GM12878 (cell line): ENCODE results near the gene AQP7. TPM values are rescaled to one million over a fixed set of nuclear protein-coding genes. Genes with fewer than 3 reads are reported as not detected.

ENCODE experiments used
- ATAC-seq: fragments of 200-7000 bp; cut with Tn5 transposase; 3 replicates; pipeline ENCODE4 v1.9.1; 2020; ENCODE audit warnings: mild to moderate bottlenecking, moderate library complexity
- BruUV-seq: library from RNA; stranded (reverse); fragments of 400-500 nt; replicated peaks from 2 replicates; lab custom pipeline; 2021; lab: Mats Ljungman, UMichigan
- CTCF ChIA-PET: fragments of 300-600 bp; sonication (Branson Sonifier 250); formaldehyde crosslinking; extraction: SDS; loops from one replicate; lab custom pipeline; 2021; ENCODE audit warnings: inconsistent platforms; lab: Yijun Ruan, JAX
- POLR2A ChIA-PET: fragments of 350-600 bp; formaldehyde crosslinking; extraction: SDS; loops from one replicate; lab custom pipeline; 2021; ENCODE audit warnings: inconsistent platforms; lab: Charles Lee
- RAD21 ChIA-PET: fragments of 300-600 bp; sonication (Branson Sonifier 250); formaldehyde crosslinking; loops from one replicate; lab custom pipeline; 2023; ENCODE audit warnings: antibody characterized with exemption; ENCODE audit not compliant: unreplicated experiment; lab: Charles Lee
- SMC1A ChIA-PET: fragments of 300-600 bp; sonication (Branson Sonifier 250); formaldehyde crosslinking; loops from one replicate; lab custom pipeline; 2023; ENCODE audit not compliant: unreplicated experiment, uncharacterized antibody; lab: Charles Lee
- DNase-seq: peaks from one replicate; pipeline ENCODE4 v3.0.0-alpha.2; 2011; ENCODE audit warnings: low read depth, low spot score
- FAIRE-seq: peaks from 3 replicates; lab custom pipeline; 2011; peaks lifted over from hg19 to GRCh38; lab: Jason Lieb, UNC
- H2AFZ ChIP-seq: 2 replicates; pipeline ENCODE4 v1.6.0; 2011; ENCODE audit warnings: low read depth, low read length, control low read depth; ENCODE audit not compliant: control insufficient read depth
- H3K27ac ChIP-seq: 2 replicates; pipeline ENCODE4 v1.5.1; 2011; ENCODE audit warnings: control low read depth; ENCODE audit not compliant: control insufficient read depth, insufficient read depth
- H3K27me3 ChIP-seq, 2 experiments: replicated peaks in 1 of 2; 2 replicates each; pipeline versions ENCODE4 v1.6.0 to v1.6.1; 2011; ENCODE audit warnings: low read length in 1 of 2; ENCODE audit not compliant: control insufficient read depth in 2 of 2, insufficient read depth in 2 of 2
- H3K36me3 ChIP-seq, 2 experiments: 2 replicates each; pipeline ENCODE4 v1.5.1; 2011; ENCODE audit warnings: low read length in 1 of 2; ENCODE audit not compliant: control insufficient read depth in 2 of 2, insufficient read depth in 2 of 2
- H3K4me1 ChIP-seq: 2 replicates; pipeline ENCODE4 v1.6.1; 2011; ENCODE audit warnings: mild to moderate bottlenecking, low read length, moderate library complexity, mixed read lengths; ENCODE audit not compliant: control insufficient read depth, insufficient read depth
- H3K4me2 ChIP-seq: 2 replicates; pipeline ENCODE4 v1.6.0; 2011; ENCODE audit warnings: control low read depth; ENCODE audit not compliant: control insufficient read depth, insufficient read depth
- H3K4me3 ChIP-seq: fragments of 200-600 bp; sonication (generic); 2 replicates; pipeline ENCODE4 v1.5.1; 2016
- H3K79me2 ChIP-seq: 2 replicates; pipeline ENCODE4 v1.6.0; 2011; ENCODE audit warnings: low read length; ENCODE audit not compliant: control insufficient read depth, insufficient read depth
- H3K9ac ChIP-seq: 2 replicates; pipeline ENCODE4 v1.8.0; 2011; ENCODE audit warnings: low read length, control low read depth, mixed read lengths; ENCODE audit not compliant: control insufficient read depth, insufficient read depth
- H3K9me3 ChIP-seq: replicated peaks from 3 replicates; pipeline ENCODE4 v1.5.1; 2011; ENCODE audit warnings: mild to moderate bottlenecking, low read length; ENCODE audit not compliant: control insufficient read depth, insufficient read depth
- H4K20me1 ChIP-seq: 2 replicates; pipeline ENCODE4 v1.6.0; 2011; ENCODE audit not compliant: control insufficient read depth, insufficient read depth
- ATF2 ChIP-seq: IDR thresholded peaks from 2 replicates; pipeline ENCODE4 v1.6.1; 2012; ENCODE audit warnings: low read length, inconsistent platforms
- CREB1 ChIP-seq: IDR thresholded peaks from 2 replicates; pipeline ENCODE4 v1.6.1; 2012; ENCODE audit warnings: low read depth, mild to moderate bottlenecking, inconsistent platforms
- CREM ChIP-seq: IDR thresholded peaks from 2 replicates; pipeline ENCODE4 v1.6.1; 2014; ENCODE audit warnings: antibody characterized with exemption, low read depth
- EGR1 ChIP-seq, 2 experiments: IDR thresholded peaks; 1 replicate in 1 of 2; 2 replicates in 1 of 2; pipeline ENCODE4 v1.6.1; 2011 to 2012; ENCODE audit warnings: low read depth in 2 of 2, low read length in 2 of 2, borderline replicate concordance in 1 of 2, mild to moderate bottlenecking in 1 of 2, moderate library complexity in 1 of 2
- MEF2B ChIP-seq: fragments of 450-650 bp; IDR thresholded peaks from 2 replicates; pipeline ENCODE4 v1.6.1; 2018; ENCODE audit warnings: mild to moderate bottlenecking, moderate library complexity; ENCODE audit not compliant: partially characterized antibody, poor library complexity, severe bottlenecking
- NRF1 ChIP-seq: conservative IDR thresholded peaks from 2 replicates; pipeline ENCODE4 v1.6.1; 2011; ENCODE audit warnings: mild to moderate bottlenecking, low read depth, low read length, improper control_type of control experiment
- RBBP5 ChIP-seq: fragments of 200-600 bp; sonication (generic); conservative IDR thresholded peaks from 2 replicates; pipeline ENCODE4 v1.6.1; 2016
- SMAD5 ChIP-seq: IDR thresholded peaks from 2 replicates; pipeline ENCODE4 v1.6.1; 2016; ENCODE audit warnings: antibody characterized with exemption, low read depth
- TAF1 ChIP-seq: IDR thresholded peaks from 2 replicates; pipeline ENCODE4 v1.6.1; 2011; ENCODE audit warnings: mild to moderate bottlenecking, low read depth, low read length, borderline replicate concordance
- TCF3 ChIP-seq: IDR thresholded peaks from 2 replicates; pipeline ENCODE4 v1.6.1; 2012; ENCODE audit warnings: low read depth, mild to moderate bottlenecking, low read length, borderline replicate concordance; ENCODE audit not compliant: insufficient read depth
- USF2 ChIP-seq: IDR thresholded peaks from 2 replicates; pipeline ENCODE4 v1.6.1; 2011; ENCODE audit warnings: low read depth, low read length, improper control_type of control experiment, borderline replicate concordance
- YBX1 ChIP-seq: fragments of 450-650 bp; IDR thresholded peaks from 2 replicates; pipeline ENCODE4 v1.6.1; 2016; ENCODE audit warnings: antibody characterized with exemption
- WGBS: methylation state at CpG from one replicate; pipeline ENCODE4 v1.1.6; 2016; ENCODE audit warnings: low lambda C conversion rate; ENCODE audit not compliant: insufficient replicate concordance, insufficient coverage; ENCODE audit errors: missing lambda C conversion rate; 5-methylcytosine and 5-hydroxymethylcytosine counted together
- in situ Hi-C: fragments of 300-500 bp; cut with MboI; formaldehyde crosslinking; loops from 9 replicates; pipeline ENCODE4 v1.14.3; 2018; ENCODE audit warnings: mixed read lengths
- intact Hi-C: fragments of 100-400 bp; cut with micrococcal nuclease; formaldehyde crosslinking; loops from one replicate; pipeline ENCODE4 v1.14.2; 2022; ENCODE audit not compliant: unreplicated experiment
- polyA plus RNA-seq, 11 experiments: library from polyadenylated mRNA; depleted of rRNA in 4 of 11; unstranded in 6 of 11; stranded (reverse) in 5 of 11; fragments of >200 nt; fragmentation: Nextera tagmentation in 4 of 11; fragmentation: Illumina TruSeq in 1 of 11; extraction: Ambion mirVana in 4 of 11; extraction: Trizol in 1 of 11; gene quantifications; 1 replicate in 1 of 11; 2 replicates in 10 of 11; pipeline versions ENCODE4 v1.2.1 to v1.2.3, GENCODE V29; 2011 to 2016; ENCODE audit warnings: inconsistent platforms in 2 of 11, missing spikeins in 2 of 11, low read depth in 1 of 11
- total RNA-seq, 4 experiments: library from RNA; depleted of rRNA in 3 of 4; stranded (reverse); fragments of >200 nt in 3 of 4; fragmentation: Illumina TruSeq in 1 of 4; extraction: Trizol in 1 of 4; gene quantifications; 2 replicates each; pipeline versions ENCODE4 v1.2.1 to v1.2.3, GENCODE V29; 2013 to 2021

AQP7 gene
- total and polyA plus RNA-seq, 10 of the 15 experiments (the other 5 are each of a cell fraction or from before 2014, with no cell fraction given): 0.04 to 0.18 (median 0.04) TPM; not detected in 7

GRCh38 chr9:33416996-33417395, 14.6 kb upstream of the AQP7 start:
- ChIA-PET CTCF (interaction anchor here (0.7 to 10.1 kb wide), 6 partner anchors 12 to 133 kb away, joined by 3 to 113 read pairs (median 4); partner anchors contain the start of gene AQP3), RAD21 (interaction anchor here (3.2 kb wide), 1 partner anchor 36 kb away, joined by 11 read pairs; no protein-coding TSS in a partner anchor)
- ATAC-seq: no peak
- intact Hi-C loops (no loop called here), in situ Hi-C loops (no loop called here)
- no peak for FAIRE-seq
- Histone ChIP-seq H2AFZ (no peak overlapping the region), H3K36me3 (no peaks in the 10 kb centered on the region), H3K27ac (no peak overlapping the region), H3K4me1 (no peaks in the 10 kb centered on the region), H3K4me2 (no peak overlapping the region), H3K27me3 (no peaks in the 10 kb centered on the region; a peak in 1 of 4 replicates), H3K9ac (no peak overlapping the region)
- DNase-seq: no peak
- no peak for TF ChIP-seq NRF1
- TF ChIP-seq CREB1: no peak
- TF ChIP-seq YBX1: no peak
- TF ChIP-seq TAF1: no peak
- no peak for TF ChIP-seq TCF3
- no peak for TF ChIP-seq SMAD5
- no peak for TF ChIP-seq RBBP5
- no peak for TF ChIP-seq MEF2B
- no peak for TF ChIP-seq ATF2
- no peak for TF ChIP-seq USF2
- TF ChIP-seq EGR1 (IDR thresholded peaks at IDR 0.05; ENCODE audit: borderline replicate concordance in 1 of 2, low read depth in 2 of 2, low read length in 2 of 2): no peak
- no peak for TF ChIP-seq CREM
- TF ChIP-seq, all 136 proteins: peak for 0
- BruUV-seq: no TSS peak
- no peaks in the 10 kb centered on the region for H4K20me1 ChIP-seq
- H3K79me2 ChIP-seq: no peaks in the 10 kb centered on the region
- POLR2A ChIA-PET: no interaction called here
- H3K9me3 ChIP-seq: no peaks in the 10 kb centered on the region
- SMC1A ChIA-PET: interaction anchor here (2.4 kb wide), 1 partner anchor 50 kb away, joined by 8 read pairs; no protein-coding TSS in a partner anchor
- WGBS: 0% methylated on average over 5 of the region's 5 CpGs
- no peak overlapping the region for H3K4me3 ChIP-seq
